ENCODE measurements around the gene TECTB. TPM values are rescaled to one million over a fixed set of nuclear protein-coding genes. Genes with fewer than 3 reads are reported as not detected.

TECTB gene
- total and polyA plus RNA-seq, 2 donors = 0.05 to 0.21 TPM

GRCh38 chr10:112311481-112311880 lies 28.3 kb downstream of the TECTB start:
- Histone ChIP-seq H3K27me3 (ENCODE audit: control insufficient read depth in 2 of 2, insufficient read depth in 1 of 2, low read length in 1 of 2) (no peaks in the 10 kb centered on the region), H3K4me3 (ENCODE audit: low read length in 2 of 2) (no peak overlapping the region), H3K9me3 (ENCODE audit: control insufficient read depth in 2 of 2, insufficient read depth in 1 of 2, low read length in 1 of 2) (no peaks in the 10 kb centered on the region), H3K36me3 (ENCODE audit: control insufficient read depth in 2 of 2, insufficient read depth in 2 of 2, low read length in 1 of 2) (no peaks in the 10 kb centered on the region), H3K27ac (ENCODE audit: low read depth in 1 of 2, low read length in 1 of 2) (no peak overlapping the region), H3K4me1 (ENCODE audit: control insufficient read depth in 2 of 2, insufficient read depth in 2 of 2, low read length in 2 of 2) (no peaks in the 10 kb centered on the region)
- 95% methylated on average over 3 of the region's 3 CpGs for WGBS
- no peak for DNase-seq (ENCODE audit: low read depth in 6 of 9, low spot score in 9 of 9)

GRCh38 chr10:112313234-112313633 lies 30.0 kb downstream of the TECTB start:
- Histone ChIP-seq H3K27me3 (ENCODE audit: control insufficient read depth in 2 of 2, insufficient read depth in 1 of 2, low read length in 1 of 2) (no peaks in the 10 kb centered on the region), H3K36me3 (ENCODE audit: control insufficient read depth in 2 of 2, insufficient read depth in 2 of 2, low read length in 1 of 2) (no peaks in the 10 kb centered on the region), H3K4me3 (ENCODE audit: low read length in 2 of 2) (no peak overlapping the region), H3K4me1 (ENCODE audit: control insufficient read depth in 2 of 2, insufficient read depth in 2 of 2, low read length in 2 of 2) (no peaks in the 10 kb centered on the region), H3K27ac (ENCODE audit: low read depth in 1 of 2, low read length in 1 of 2) (no peak overlapping the region), H3K9me3 (ENCODE audit: control insufficient read depth in 2 of 2, insufficient read depth in 1 of 2, low read length in 1 of 2) (no peaks in the 10 kb centered on the region)
- DNase-seq (ENCODE audit: low read depth in 6 of 9, low spot score in 9 of 9) = no peak
- 84% methylated on average over 3 of the region's 3 CpGs for WGBS

- Histone ChIP-seq H3K4me3 (ENCODE audit: low read length in 2 of 2) (no peak overlapping the region), H3K4me1 (ENCODE audit: control insufficient read depth in 2 of 2, insufficient read depth in 2 of 2, low read length in 2 of 2) (no peaks in the 10 kb centered on the region), H3K9me3 (ENCODE audit: control insufficient read depth in 2 of 2, insufficient read depth in 1 of 2, low read length in 1 of 2) (no peaks in the 10 kb centered on the region), H3K27me3 (ENCODE audit: control insufficient read depth in 2 of 2, insufficient read depth in 1 of 2, low read length in 1 of 2) (no peaks in the 10 kb centered on the region), H3K36me3 (ENCODE audit: control insufficient read depth in 2 of 2, insufficient read depth in 2 of 2, low read length in 1 of 2) (no peaks in the 10 kb centered on the region), H3K27ac (ENCODE audit: low read depth in 1 of 2, low read length in 1 of 2) (no peak overlapping the region)
- WGBS = 62% methylated on average over 7 of the region's 7 CpGs
- DNase-seq (ENCODE audit: low read depth in 6 of 9, low spot score in 9 of 9) = no peak
Measured at GRCh38 chr10:112313911-112314310, 30.7 kb downstream of the TECTB start.

- H3K9me3 ChIP-seq (ENCODE audit: control insufficient read depth in 2 of 2, insufficient read depth in 1 of 2, low read length in 1 of 2) = no peaks in the 10 kb centered on the region
- peak; percentile 11 to 73 (median 53) for DNase-seq (ENCODE audit: low read depth in 6 of 9, low spot score in 9 of 9)
- H3K27ac ChIP-seq (ENCODE audit: low read depth in 1 of 2, low read length in 1 of 2) = no peak overlapping the region
- no peak overlapping the region for H3K4me3 ChIP-seq (ENCODE audit: low read length in 2 of 2)
- no peaks in the 10 kb centered on the region for H3K36me3 ChIP-seq (ENCODE audit: control insufficient read depth in 2 of 2, insufficient read depth in 2 of 2, low read length in 1 of 2)
- no peaks in the 10 kb centered on the region for H3K27me3 ChIP-seq (ENCODE audit: control insufficient read depth in 2 of 2, insufficient read depth in 1 of 2, low read length in 1 of 2)
- no peaks in the 10 kb centered on the region for H3K4me1 ChIP-seq (ENCODE audit: control insufficient read depth in 2 of 2, insufficient read depth in 2 of 2, low read length in 2 of 2)
- WGBS = 31% methylated on average over 10 of the region's 10 CpGs
Measured at GRCh38 chr10:112314822-112315474, 31.7 kb downstream of the TECTB start.

- no peak for DNase-seq (ENCODE audit: low read depth in 6 of 9, low spot score in 9 of 9)
- H3K27me3 ChIP-seq (ENCODE audit: control insufficient read depth in 2 of 2, insufficient read depth in 1 of 2, low read length in 1 of 2) = no peaks in the 10 kb centered on the region
- no peak overlapping the region for H3K4me3 ChIP-seq (ENCODE audit: low read length in 2 of 2)
- H3K36me3 ChIP-seq (ENCODE audit: control insufficient read depth in 2 of 2, insufficient read depth in 2 of 2, low read length in 1 of 2) = no peaks in the 10 kb centered on the region
- H3K9me3 ChIP-seq (ENCODE audit: control insufficient read depth in 2 of 2, insufficient read depth in 1 of 2, low read length in 1 of 2) = no peaks in the 10 kb centered on the region
- no peak overlapping the region for H3K27ac ChIP-seq (ENCODE audit: low read depth in 1 of 2, low read length in 1 of 2)
- no peaks in the 10 kb centered on the region for H3K4me1 ChIP-seq (ENCODE audit: control insufficient read depth in 2 of 2, insufficient read depth in 2 of 2, low read length in 2 of 2)
- WGBS = 87% methylated on average over 3 of the region's 3 CpGs
Measured at GRCh38 chr10:112327678-112328077, 44.5 kb downstream of the TECTB start.

- no peak overlapping the region for H3K4me3 ChIP-seq (ENCODE audit: low read length in 2 of 2)
- no peaks in the 10 kb centered on the region for H3K36me3 ChIP-seq (ENCODE audit: control insufficient read depth in 2 of 2, insufficient read depth in 2 of 2, low read length in 1 of 2)
- H3K9me3 ChIP-seq (ENCODE audit: control insufficient read depth in 2 of 2, insufficient read depth in 1 of 2, low read length in 1 of 2) = no peaks in the 10 kb centered on the region
- WGBS = 94% methylated on average over 4 of the region's 4 CpGs
- no peak for DNase-seq (ENCODE audit: low read depth in 6 of 9, low spot score in 9 of 9)
- H3K27me3 ChIP-seq (ENCODE audit: control insufficient read depth in 2 of 2, insufficient read depth in 1 of 2, low read length in 1 of 2) = peaks cover 0 to 3% of the 10 kb centered on the region in 2 donors
- no peaks in the 10 kb centered on the region for H3K4me1 ChIP-seq (ENCODE audit: control insufficient read depth in 2 of 2, insufficient read depth in 2 of 2, low read length in 2 of 2)
- H3K27ac ChIP-seq (ENCODE audit: low read depth in 1 of 2, low read length in 1 of 2) = no peak overlapping the region
Measured at GRCh38 chr10:112330162-112330561, 47.0 kb downstream of the TECTB start.

GRCh38 chr10:112330607-112331160 lies 47.5 kb downstream of the TECTB start:
- Histone ChIP-seq H3K4me1 (ENCODE audit: control insufficient read depth in 2 of 2, insufficient read depth in 2 of 2, low read length in 2 of 2) (no peaks in the 10 kb centered on the region), H3K36me3 (ENCODE audit: control insufficient read depth in 2 of 2, insufficient read depth in 2 of 2, low read length in 1 of 2) (no peaks in the 10 kb centered on the region), H3K27ac (ENCODE audit: low read depth in 1 of 2, low read length in 1 of 2) (no peak overlapping the region), H3K9me3 (ENCODE audit: control insufficient read depth in 2 of 2, insufficient read depth in 1 of 2, low read length in 1 of 2) (no peaks in the 10 kb centered on the region), H3K27me3 (ENCODE audit: control insufficient read depth in 2 of 2, insufficient read depth in 1 of 2, low read length in 1 of 2) (peaks cover 0 to 3% of the 10 kb centered on the region in 2 donors), H3K4me3 (ENCODE audit: low read length in 2 of 2) (no peak overlapping the region)
- WGBS = 93% methylated on average over 1 of the region's 1 CpG
- DNase-seq (ENCODE audit: low read depth in 6 of 9, low spot score in 9 of 9) = no peak

GRCh38 chr10:112332022-112332421 lies 48.8 kb downstream of the TECTB start:
- DNase-seq (ENCODE audit: low read depth in 6 of 9, low spot score in 9 of 9) = no peak
- Histone ChIP-seq H3K27ac (ENCODE audit: low read depth in 1 of 2, low read length in 1 of 2) (no peak overlapping the region), H3K4me1 (ENCODE audit: control insufficient read depth in 2 of 2, insufficient read depth in 2 of 2, low read length in 2 of 2) (no peaks in the 10 kb centered on the region), H3K27me3 (ENCODE audit: control insufficient read depth in 2 of 2, insufficient read depth in 1 of 2, low read length in 1 of 2) (peaks cover 0 to 3% of the 10 kb centered on the region in 2 donors), H3K9me3 (ENCODE audit: control insufficient read depth in 2 of 2, insufficient read depth in 1 of 2, low read length in 1 of 2) (no peaks in the 10 kb centered on the region), H3K36me3 (ENCODE audit: control insufficient read depth in 2 of 2, insufficient read depth in 2 of 2, low read length in 1 of 2) (no peaks in the 10 kb centered on the region), H3K4me3 (ENCODE audit: low read length in 2 of 2) (no peak overlapping the region)
- 82% methylated on average over 3 of the region's 3 CpGs for WGBS

GRCh38 chr10:112332509-112333228 lies 49.5 kb downstream of the TECTB start:
- no peak overlapping the region for H3K4me3 ChIP-seq (ENCODE audit: low read length in 2 of 2)
- WGBS = 90% methylated on average over 5 of the region's 5 CpGs
- no peak for DNase-seq (ENCODE audit: low read depth in 6 of 9, low spot score in 9 of 9)
- no peaks in the 10 kb centered on the region for H3K36me3 ChIP-seq (ENCODE audit: control insufficient read depth in 2 of 2, insufficient read depth in 2 of 2, low read length in 1 of 2)
- H3K27me3 ChIP-seq (ENCODE audit: control insufficient read depth in 2 of 2, insufficient read depth in 1 of 2, low read length in 1 of 2) = peaks cover 0 to 3% of the 10 kb centered on the region in 2 donors
- no peaks in the 10 kb centered on the region for H3K4me1 ChIP-seq (ENCODE audit: control insufficient read depth in 2 of 2, insufficient read depth in 2 of 2, low read length in 2 of 2)
- no peak overlapping the region for H3K27ac ChIP-seq (ENCODE audit: low read depth in 1 of 2, low read length in 1 of 2)
- no peaks in the 10 kb centered on the region for H3K9me3 ChIP-seq (ENCODE audit: control insufficient read depth in 2 of 2, insufficient read depth in 1 of 2, low read length in 1 of 2)
